Neural cell (in vitro differentiated cells): ENCODE results near the gene PLEKHG5. TPM values are rescaled to one million over a fixed set of nuclear protein-coding genes. Genes with fewer than 3 reads are reported as not detected.

Source experiments
- H2AFZ ChIP-seq: fragments of 200-600, 300-800 bp; sonication (generic), shearing (Covaris generic); 2 replicates; pipeline ENCODE4 v1.6.0; 2014; ENCODE audit warnings: low read depth, mild to moderate bottlenecking, antibody characterized with exemption, low read length, moderate library complexity
- H3F3A ChIP-seq: fragments of 200-600 bp; shearing (Covaris generic); 2 replicates; pipeline ENCODE4 v1.6.1; 2016; ENCODE audit warnings: mild to moderate bottlenecking, moderate library complexity, mixed read lengths, antibody characterized with exemption, low read length; ENCODE audit not compliant: insufficient read depth, poor library complexity, severe bottlenecking
- H3K27ac ChIP-seq: fragments of 200-600, 300-800 bp; sonication (generic), shearing (Covaris generic); 2 replicates; pipeline ENCODE4 v1.5.1; 2014; ENCODE audit warnings: mild to moderate bottlenecking, low read length, moderate library complexity
- H3K27me3 ChIP-seq: fragments of 300-800, 200-600 bp; sonication (generic), shearing (Covaris generic); 2 replicates; pipeline ENCODE4 v1.6.0; 2014; ENCODE audit warnings: mild to moderate bottlenecking, low read depth, low read length, moderate library complexity; ENCODE audit not compliant: insufficient read depth
- H3K36me3 ChIP-seq: fragments of 300-800, 200-600 bp; sonication (generic), shearing (Covaris generic); 2 replicates; pipeline ENCODE4 v1.5.1; 2014; ENCODE audit warnings: mild to moderate bottlenecking, antibody characterized with exemption, low read length, moderate library complexity; ENCODE audit not compliant: insufficient read depth
- H3K4me2 ChIP-seq: fragments of 300-800, 200-600 bp; sonication (generic), shearing (Covaris generic); 2 replicates; pipeline ENCODE4 v1.6.0; 2014; ENCODE audit warnings: mild to moderate bottlenecking, low read length
- H3K4me3 ChIP-seq: fragments of 300-800, 200-600 bp; sonication (generic), shearing (Covaris generic); 2 replicates; pipeline ENCODE4 v1.5.1; 2014; ENCODE audit warnings: mild to moderate bottlenecking, low read length, moderate library complexity
- H3K79me2 ChIP-seq: fragments of 200-600 bp; shearing (Covaris generic); replicated peaks from 2 replicates; pipeline ENCODE4 v1.6.0; 2014; ENCODE audit warnings: mild to moderate bottlenecking, low read length, moderate library complexity; ENCODE audit not compliant: insufficient read depth
- H3K9ac ChIP-seq: fragments of 300-800, 200-600 bp; sonication (generic), shearing (Covaris generic); 2 replicates; pipeline ENCODE4 v1.6.1; 2016; ENCODE audit warnings: mild to moderate bottlenecking, low read length, mixed read lengths
- H3K9me2 ChIP-seq: fragments of 200-600 bp; shearing (Covaris generic); 2 replicates; pipeline ENCODE4 v1.6.1; 2016; ENCODE audit warnings: mild to moderate bottlenecking, low read length, mixed read lengths; ENCODE audit not compliant: insufficient read depth
- H3K9me3 ChIP-seq: fragments of 200-600, 300-800 bp; sonication (generic), shearing (Covaris generic); 2 replicates; pipeline ENCODE4 v1.6.1; 2016; ENCODE audit warnings: mild to moderate bottlenecking, mixed run types, low read length, moderate library complexity, mixed read lengths
- H4K20me1 ChIP-seq: fragments of 200-600 bp; shearing (Covaris generic); 2 replicates; pipeline ENCODE4 v1.6.1; 2016; ENCODE audit warnings: mild to moderate bottlenecking, mixed run types; ENCODE audit not compliant: insufficient read depth
- CTCF ChIP-seq: fragments of 450-650 bp; IDR thresholded peaks from 2 replicates; pipeline ENCODE4 v1.5.1; 2014; ENCODE audit warnings: antibody characterized with exemption, mild to moderate bottlenecking, moderate library complexity; ENCODE audit not compliant: poor library complexity, severe bottlenecking
- EP300 ChIP-seq: fragments of 450-650 bp; conservative IDR thresholded peaks from 2 replicates; pipeline ENCODE4 v1.6.1; 2014; ENCODE audit warnings: antibody characterized with exemption, mild to moderate bottlenecking, moderate library complexity; ENCODE audit not compliant: poor library complexity, severe bottlenecking
- EZH2 ChIP-seq: fragments of 200-600, 300-800 bp; shearing (Covaris generic), sonication (generic); IDR thresholded peaks from 2 replicates; pipeline ENCODE4 v1.6.1; 2014; ENCODE audit warnings: antibody characterized with exemption, low read length, borderline replicate concordance, mild to moderate bottlenecking; ENCODE audit not compliant: insufficient read depth, poor library complexity, severe bottlenecking
- MXI1 ChIP-seq: fragments of 450-650 bp; conservative IDR thresholded peaks from 2 replicates; pipeline ENCODE4 v1.6.1; 2014; ENCODE audit warnings: antibody characterized with exemption, mild to moderate bottlenecking; ENCODE audit not compliant: poor library complexity, severe bottlenecking
- POLR2AphosphoS5 ChIP-seq: IDR thresholded peaks from 2 replicates; pipeline ENCODE4 v1.6.1; 2012
- RAD21 ChIP-seq: fragments of 450-650 bp; conservative IDR thresholded peaks from 2 replicates; pipeline ENCODE4 v1.6.1; 2014; ENCODE audit warnings: antibody characterized with exemption, mild to moderate bottlenecking, moderate library complexity
- SMC3 ChIP-seq: fragments of 450-650 bp; conservative IDR thresholded peaks from 2 replicates; pipeline ENCODE4 v1.6.1; 2014; ENCODE audit warnings: antibody characterized with exemption, mild to moderate bottlenecking, moderate library complexity; ENCODE audit not compliant: poor library complexity
- TAF1 ChIP-seq: IDR thresholded peaks from 2 replicates; pipeline ENCODE4 v1.6.1; 2012; ENCODE audit warnings: low read depth
- polyA plus RNA-seq: library from polyadenylated mRNA; depleted of rRNA; stranded (reverse); fragments of >200 nt; gene quantifications from 2 replicates; pipeline ENCODE4 v1.2.3, GENCODE V29; 2014
- small RNA-seq, 3 experiments: library from RNA; depleted of rRNA; stranded (forward); fragments of <200 nt; gene quantifications; one replicate each; pipeline ENCODE3, GENCODE V24; 2012

PLEKHG5 gene
- polyA plus RNA-seq, 1 donor from 2014 or later = 24.0 TPM

- Histone ChIP-seq H3K79me2 (no peaks in the 10 kb centered on the region), H3K9me3 (no peaks in the 10 kb centered on the region), H3K9me2 (no peaks in the 10 kb centered on the region), H4K20me1 (no peaks in the 10 kb centered on the region), H3K27me3 (peaks cover 83% of the 10 kb centered on the region), H2AFZ (no peak overlapping the region), H3K4me3 (peak overlapping the region; percentile 55), H3F3A (no peaks in the 10 kb centered on the region), H3K4me2 (no peak overlapping the region), H3K9ac (no peak overlapping the region), H3K27ac (no peak overlapping the region), H3K36me3 (no peaks in the 10 kb centered on the region)
- no peak for TF ChIP-seq SMC3
- TF ChIP-seq EZH2 = peak; percentile 27
Measured at GRCh38 chr1:6418668-6419396, 72.6 kb downstream of the PLEKHG5 start.

GRCh38 chr1:6417961-6418667 lies 73.4 kb downstream of the PLEKHG5 start:
- Histone ChIP-seq H3K27me3 (peaks cover 76% of the 10 kb centered on the region), H2AFZ (no peak overlapping the region), H4K20me1 (no peaks in the 10 kb centered on the region), H3F3A (no peaks in the 10 kb centered on the region), H3K27ac (no peak overlapping the region), H3K79me2 (no peaks in the 10 kb centered on the region), H3K9ac (no peak overlapping the region), H3K4me2 (no peak overlapping the region), H3K4me3 (no peak overlapping the region), H3K36me3 (no peaks in the 10 kb centered on the region), H3K9me2 (no peaks in the 10 kb centered on the region), H3K9me3 (no peaks in the 10 kb centered on the region)
- TF ChIP-seq TAF1 = no peak
- no peak for TF ChIP-seq SMC3
- TF ChIP-seq POLR2AphosphoS5 = no peak
- no peak for TF ChIP-seq RAD21
- TF ChIP-seq MXI1 = no peak
- no peak for TF ChIP-seq EZH2
- TF ChIP-seq EP300 = no peak
- no peak for TF ChIP-seq CTCF

Small RNA genes within 50 kb of the gene (small RNA-seq; reads per million reads assigned to genes)
- gene MIR4252 = 0 reads per million in 3 experiments
- 0 reads per million in 3 experiments for gene RNU6-731P

Other genes starting within 250 kb of the PLEKHG5 start
- gene HES3, start 247.5 kb downstream of the PLEKHG5 start, polyA plus RNA-seq = not detected in 2 replicates
- gene GPR153, start 230.6 kb downstream of the PLEKHG5 start, polyA plus RNA-seq = 26.9 and 34.6 TPM in 2 replicates
- 101 TPM in 2 replicates for gene ACOT7, start 97.9 kb downstream of the PLEKHG5 start, polyA plus RNA-seq
- not detected in 2 replicates for gene HES2, start 71.7 kb downstream of the PLEKHG5 start, polyA plus RNA-seq
- gene ESPN, start 66.9 kb downstream of the PLEKHG5 start, polyA plus RNA-seq = not detected in 2 replicates
- 52.2 and 68.5 TPM in 2 replicates for gene TNFRSF25, start 25.5 kb downstream of the PLEKHG5 start, polyA plus RNA-seq
- 25.4 and 30.7 TPM in 2 replicates for gene NOL9, start 62.8 kb upstream of the PLEKHG5 start, polyA plus RNA-seq
- not detected in 2 replicates for gene TAS1R1, start 63.6 kb upstream of the PLEKHG5 start, polyA plus RNA-seq
- gene ZBTB48, start 88.3 kb upstream of the PLEKHG5 start, polyA plus RNA-seq = 38.7 and 48.2 TPM in 2 replicates
- gene KLHL21, start 111.2 kb upstream of the PLEKHG5 start, polyA plus RNA-seq = 8.4 and 8.7 TPM in 2 replicates
- gene PHF13, start 122.1 kb upstream of the PLEKHG5 start, polyA plus RNA-seq = 11.0 and 12.9 TPM in 2 replicates
- gene THAP3, start 133.2 kb upstream of the PLEKHG5 start, polyA plus RNA-seq = 51.5 and 67.0 TPM in 2 replicates
- gene DNAJC11, start 210.1 kb upstream of the PLEKHG5 start, polyA plus RNA-seq = 26.0 and 28.6 TPM in 2 replicates